ENCODE measurements around the gene GRIN2A.

GRIN2A gene

DNA sequence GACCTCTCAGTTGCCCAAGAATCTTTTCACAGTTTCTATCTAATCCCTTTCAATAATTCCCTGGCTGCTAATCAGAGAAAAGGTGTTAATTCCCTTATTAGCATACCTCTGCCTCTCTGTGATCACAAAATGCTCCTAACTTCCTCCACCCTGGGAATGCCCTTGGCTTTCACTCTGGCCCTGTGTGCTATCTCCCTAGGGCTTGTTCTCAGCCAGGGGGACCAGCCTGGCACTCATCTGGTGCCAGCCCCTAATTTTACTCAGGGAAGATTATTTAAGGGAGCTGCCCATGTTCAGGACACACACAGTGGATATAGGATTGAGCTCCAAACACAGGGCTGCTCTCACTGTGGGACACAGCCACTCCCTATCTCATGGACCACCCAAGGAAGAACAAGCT, 225.2 kb downstream of the GRIN2A start:
- DNase-seq: no peak

DNA sequence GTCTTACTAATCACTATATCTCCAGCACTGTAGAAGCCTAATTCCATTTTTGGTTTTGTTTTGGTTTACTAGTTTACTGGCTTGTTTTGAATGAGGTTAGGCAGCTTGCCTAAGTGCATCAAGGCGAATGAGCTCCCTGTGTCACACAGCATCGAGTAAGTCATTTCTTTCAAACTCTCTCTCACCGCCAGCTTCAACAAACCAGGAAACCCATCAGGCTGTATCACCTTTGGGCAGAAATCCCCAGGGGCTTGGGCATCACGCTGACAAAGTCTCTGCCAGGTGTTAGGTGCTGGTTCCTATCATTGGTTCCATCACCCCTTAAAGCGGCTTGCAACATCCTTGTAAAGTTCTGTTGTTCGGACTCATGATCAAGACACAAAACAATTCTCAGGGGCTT, 226.6 kb downstream of the GRIN2A start:
- no peak for DNase-seq

DNA sequence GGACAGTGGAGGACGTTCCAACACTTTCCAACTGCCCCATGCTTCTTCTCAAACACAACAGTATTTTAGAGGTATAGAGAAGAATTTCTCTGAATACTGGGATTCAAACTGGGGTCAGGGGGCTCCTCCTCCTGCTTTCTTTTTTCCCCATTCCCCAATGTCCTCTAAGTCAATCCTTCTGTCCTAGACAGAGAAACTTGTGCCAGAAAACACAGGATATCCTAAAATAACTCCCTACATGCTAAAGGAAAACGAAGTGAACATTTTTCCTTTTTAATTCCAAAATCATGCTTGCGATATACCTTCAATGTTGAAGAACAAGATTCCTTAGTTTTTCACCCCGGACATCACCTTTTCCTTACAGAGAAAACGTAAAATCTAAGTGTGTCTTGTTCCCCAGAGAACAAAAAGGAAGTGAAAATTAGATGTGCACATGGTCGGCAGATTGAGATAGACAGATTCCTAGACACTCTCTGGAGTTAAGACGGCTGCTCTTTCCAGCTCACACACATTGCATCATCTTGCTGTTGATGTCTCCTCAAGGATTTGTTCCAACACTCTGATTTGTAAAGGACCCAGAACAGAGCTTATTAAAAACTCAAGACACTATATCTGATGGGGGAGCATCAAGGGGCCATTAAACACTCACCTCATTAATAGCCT, 228.2 kb downstream of the GRIN2A start:
- no peak for DNase-seq

DNA sequence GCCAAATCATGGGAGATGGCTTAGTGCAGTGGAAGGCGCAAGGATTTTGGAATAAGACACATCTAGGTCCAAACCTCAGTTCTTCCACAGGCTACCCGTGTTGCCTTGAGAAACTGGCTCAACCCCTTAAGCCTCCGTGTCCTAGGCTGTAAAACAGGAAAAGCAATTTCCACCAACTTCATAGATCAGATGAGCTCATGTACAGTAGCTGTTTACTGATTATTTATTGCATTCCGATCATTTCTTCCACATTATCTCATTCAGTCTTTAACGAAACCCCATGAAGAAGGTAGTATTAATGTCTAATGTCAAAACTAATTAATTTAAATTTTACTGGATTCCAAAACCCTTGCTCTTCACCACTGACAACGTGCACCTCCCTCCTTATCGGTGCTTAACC, 231.6 kb downstream of the GRIN2A start:
- no peak for DNase-seq

DNA sequence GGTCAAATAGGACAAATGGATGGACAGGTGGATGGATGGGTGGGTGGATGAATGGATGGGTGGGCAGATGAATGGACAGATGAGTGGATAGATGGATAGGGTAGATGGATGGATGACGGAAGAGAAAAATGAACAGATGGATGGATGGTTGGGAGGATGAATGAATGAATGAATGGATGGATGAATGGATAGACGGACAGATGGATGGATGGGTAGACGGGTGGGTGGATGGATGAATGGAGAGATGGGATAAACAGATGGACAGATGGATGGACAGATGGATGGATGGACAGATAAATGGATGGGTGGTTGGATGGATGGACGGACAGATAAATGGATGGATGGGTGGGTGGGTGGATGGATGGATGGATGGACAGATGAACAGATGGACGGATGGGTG, 232.8 kb downstream of the GRIN2A start:
- DNase-seq: no peak

DNA sequence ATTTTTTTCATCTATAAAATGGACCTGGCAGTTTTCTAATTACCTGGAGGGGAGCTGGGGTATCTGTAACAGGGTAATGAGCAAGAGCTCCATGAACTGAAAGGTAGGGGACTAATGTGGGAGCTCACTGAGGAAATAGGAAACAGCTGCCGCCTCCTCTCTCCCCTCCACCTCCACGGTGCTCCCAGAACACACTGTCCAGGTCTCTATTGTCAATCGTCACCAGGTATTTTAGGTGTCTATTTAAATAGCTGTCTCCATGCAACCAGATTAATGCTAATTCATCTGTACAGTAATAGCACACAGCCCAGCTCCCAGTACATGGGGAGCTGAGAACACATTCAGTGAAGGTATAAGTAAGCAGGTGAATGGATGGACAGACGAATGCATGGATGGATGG, 233.3 kb downstream of the GRIN2A start:
- DNase-seq: no peak

DNA sequence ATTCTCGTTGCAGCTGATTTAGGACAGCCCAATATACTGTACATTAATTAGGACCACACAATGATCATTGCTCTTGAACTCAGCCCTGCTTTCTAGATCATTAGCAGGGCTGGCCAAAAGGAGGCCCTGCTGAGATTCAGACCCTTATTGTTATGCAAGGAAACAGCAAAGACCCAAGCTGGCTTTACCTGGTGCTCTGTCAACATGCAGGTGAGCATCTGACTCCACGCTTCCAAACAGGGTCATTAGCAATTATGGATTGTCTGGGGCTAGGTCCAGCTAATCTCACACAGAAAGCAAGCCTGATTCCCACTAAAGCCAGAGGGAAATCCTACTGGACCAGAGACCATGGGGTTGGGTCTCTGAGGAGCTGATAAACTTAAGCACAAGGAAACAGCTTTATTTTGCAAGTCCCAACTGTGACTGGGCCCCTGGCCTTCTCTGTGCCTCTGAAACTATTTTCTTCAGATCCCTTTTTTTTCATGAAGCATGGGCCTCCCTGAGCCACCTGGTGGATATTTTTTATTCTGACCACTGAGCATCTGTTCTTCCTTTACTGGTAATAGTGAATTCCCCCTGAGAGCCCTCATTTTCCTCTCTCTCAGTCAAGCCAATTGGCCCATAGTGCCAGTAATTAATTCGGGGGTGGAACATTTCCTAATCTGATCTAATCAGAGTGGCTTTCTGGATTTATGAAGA, 236.1 kb downstream of the GRIN2A start:
- DNase-seq: no peak

DNA sequence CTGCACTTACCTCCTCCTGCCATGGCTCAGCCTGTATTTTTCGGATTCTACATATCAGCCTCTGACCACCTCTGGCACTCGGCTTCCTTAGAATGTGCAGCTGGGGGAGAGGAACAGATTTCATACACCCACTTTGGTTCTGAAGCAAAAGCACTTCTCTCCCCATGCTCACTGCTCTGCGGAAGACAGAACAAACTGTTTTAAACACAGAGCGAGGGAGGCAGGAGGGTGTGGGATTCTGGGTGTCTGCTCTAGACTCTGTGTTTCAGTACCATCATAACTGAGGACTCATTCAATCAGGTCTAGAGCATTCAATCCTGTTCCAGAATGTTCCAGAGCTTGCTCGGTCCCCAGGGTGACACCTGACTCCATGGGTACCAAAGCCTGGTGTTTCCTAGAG, 239.1 kb downstream of the GRIN2A start:
- no peak for DNase-seq

DNA sequence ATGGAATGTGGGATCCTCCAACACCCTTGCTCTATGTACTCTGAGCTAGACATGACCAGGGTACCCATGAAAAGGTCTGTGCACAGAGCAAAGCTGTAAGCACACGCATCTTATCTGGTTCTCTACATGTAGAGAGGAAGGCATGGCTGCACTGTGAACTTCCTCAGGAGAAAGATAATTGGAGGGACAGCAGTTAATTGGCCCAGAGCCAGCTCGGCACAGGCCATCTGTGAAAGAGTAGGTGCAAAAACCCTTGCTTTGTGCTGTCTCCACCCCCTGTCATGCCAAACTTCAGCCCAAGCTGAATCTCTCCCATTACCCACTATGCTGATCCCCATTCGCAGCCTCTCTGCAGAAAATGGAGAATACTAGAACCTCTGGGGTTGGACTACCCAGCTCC, 241.0 kb downstream of the GRIN2A start:
- no peak for DNase-seq

DNA sequence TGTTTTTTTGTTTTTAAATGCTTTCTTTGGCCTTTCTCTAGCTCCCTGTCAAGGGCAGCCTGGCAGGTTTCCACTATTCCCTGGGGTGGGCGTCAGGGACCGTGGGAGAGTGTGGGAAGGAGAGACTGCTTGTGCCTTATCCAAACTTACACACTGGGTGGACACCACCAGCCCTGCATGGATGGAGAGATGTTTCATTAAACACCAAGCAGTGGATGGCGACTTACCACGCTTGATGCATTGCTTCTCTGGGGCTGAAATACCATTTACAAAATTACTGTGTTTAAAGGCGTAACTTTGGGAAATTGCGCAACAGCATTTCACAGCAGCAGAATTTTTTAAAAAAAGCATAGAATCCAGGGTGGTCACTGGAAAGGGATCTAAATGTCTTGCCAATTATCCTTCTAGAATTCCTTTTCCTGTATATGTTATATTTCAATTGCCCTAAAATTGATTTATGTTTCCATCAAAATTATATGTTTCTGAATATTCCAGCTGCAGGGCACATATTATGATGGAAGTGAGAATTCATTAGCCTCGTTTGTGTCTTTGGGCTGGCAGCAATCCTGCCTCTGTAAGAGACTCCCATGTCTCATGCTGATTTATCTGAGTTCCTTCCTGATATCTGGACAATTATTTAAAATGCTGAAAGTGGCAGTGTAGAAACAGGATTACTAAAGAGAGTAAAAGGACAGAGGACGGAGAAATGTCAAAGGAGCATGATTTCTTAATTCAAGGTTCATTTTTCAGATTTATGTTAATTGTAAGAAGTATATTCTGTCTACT, 247.3 kb downstream of the GRIN2A start:
- no peak for DNase-seq

DNA sequence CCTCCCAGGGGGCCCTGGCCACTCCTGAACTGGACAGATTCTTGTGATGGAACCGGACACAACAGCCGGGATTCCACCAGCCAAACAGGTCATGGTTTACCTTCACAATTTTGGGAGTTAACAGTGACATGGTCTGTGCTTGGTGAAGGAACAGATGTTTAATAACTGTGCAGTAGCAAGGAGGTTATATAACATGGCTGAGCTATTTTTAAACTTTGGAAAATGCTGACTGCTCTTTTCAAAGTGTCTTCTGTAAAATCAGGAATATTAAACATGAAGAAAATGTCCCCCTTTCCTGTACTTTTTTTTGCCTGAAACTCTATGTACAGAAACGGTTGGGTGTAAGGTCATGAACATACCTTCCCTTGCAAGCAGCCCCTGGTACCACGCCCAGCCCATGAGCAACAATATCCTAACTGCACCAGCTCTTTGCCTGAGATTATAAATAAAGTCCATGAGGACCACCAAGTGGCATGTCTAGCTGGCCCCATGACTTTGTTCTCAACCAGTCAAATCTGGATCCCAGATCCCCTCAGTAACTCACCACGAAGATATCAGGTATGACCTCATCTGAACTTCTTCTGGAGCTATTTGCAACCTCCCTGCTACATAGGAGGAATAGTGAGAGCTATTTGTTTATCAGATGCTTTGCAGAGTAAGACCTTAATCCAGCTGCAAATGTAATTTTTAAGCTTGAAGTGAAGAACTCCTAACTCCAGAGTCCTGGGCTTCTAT, 249.1 kb downstream of the GRIN2A start:
- DNase-seq: no peak

DNA sequence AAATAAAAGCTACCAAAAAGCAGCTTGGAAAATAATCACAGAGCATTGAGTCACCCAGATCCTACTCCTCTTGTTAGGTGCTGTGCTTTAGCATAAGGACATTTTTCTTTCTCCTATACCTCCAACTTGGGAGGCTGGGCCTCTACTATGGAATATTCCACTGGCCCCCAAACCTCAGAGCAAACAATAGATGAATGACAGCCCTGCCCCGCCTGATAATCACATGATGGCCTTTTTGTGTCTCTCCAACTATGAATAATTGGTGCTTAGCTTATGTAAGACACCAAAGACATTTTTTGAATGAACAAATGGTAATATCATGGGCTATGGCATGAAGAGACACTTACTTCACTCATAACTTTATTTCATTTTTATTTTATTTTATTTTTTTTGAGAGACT, 250.2 kb downstream of the GRIN2A start:
- no peak for DNase-seq

DNA sequence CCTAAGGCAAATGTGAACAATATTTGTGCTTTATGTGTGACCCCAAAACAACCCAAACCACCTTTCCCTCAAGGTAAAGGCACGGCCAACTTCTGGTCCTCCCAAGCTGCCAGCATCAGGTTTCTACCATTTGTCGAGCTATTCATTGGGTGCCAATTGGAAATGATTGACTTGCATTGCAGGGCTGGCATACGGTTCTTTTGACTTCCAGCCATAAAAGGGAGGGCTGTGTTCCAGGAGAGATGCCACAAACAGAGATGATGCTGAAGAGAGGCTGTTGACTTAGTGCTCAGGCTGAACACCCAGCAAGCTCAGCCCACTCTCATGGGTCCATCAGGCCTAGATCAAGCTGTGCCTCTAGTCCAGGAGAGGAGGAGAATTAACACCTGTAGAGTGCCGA, 252.4 kb downstream of the GRIN2A start:
- no peak for DNase-seq

DNA sequence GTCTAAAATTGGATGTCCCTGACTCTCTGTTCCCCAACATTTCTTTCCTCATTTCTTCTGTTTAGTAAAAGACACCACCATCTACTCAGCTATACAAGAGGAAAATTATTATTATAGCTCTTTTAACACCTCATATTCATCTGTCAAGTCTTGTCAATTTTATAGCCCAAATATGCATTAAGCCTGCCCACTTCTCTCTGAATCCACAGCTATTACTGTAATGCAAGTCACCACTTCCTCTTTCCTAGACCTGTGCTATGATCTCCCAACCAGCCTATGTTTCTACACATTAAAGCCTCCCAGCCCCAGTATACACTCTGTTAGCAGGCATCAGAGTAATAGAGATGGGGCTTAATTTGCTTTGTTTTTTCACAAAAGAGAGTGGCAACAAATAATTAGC, 252.9 kb downstream of the GRIN2A start:
- DNase-seq: no peak

DNA sequence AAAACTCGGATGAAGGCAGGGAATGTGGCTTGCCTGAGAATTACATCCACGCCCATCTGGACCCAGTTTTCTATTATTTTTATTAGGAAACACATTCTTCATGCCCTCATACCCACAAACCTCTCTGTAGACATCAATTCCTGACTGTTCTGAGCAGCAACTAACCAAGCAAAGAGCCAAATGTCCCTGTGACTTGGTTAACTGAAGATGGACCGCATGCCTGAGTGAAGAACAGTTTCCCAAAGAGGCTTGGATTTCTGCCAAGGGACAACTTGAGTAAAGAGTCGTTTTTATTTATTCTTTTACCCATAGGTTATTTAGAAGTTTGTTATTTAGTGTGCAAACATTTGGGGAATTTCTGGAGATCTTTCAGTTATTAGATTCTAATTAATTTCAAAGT, 259.8 kb downstream of the GRIN2A start:
- DNase-seq: no peak

DNA sequence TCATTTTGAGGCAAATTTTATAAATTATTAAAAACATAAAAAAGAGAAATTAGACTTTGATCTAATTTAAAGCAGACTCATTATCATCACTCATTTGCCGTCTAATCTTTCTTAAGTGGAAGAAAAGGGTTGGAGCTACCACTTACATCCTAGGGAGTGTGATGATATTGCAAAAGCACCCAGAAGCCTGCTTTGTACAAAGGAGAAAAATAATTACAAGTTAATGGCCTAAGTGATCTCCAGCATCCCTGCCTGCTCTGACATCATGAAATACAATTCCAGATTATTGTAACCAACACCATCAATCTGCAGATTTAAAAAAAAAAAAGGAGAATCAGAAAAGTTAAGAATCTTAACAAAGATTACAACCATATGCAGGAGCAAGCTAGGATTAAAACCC, 260.2 kb downstream of the GRIN2A start:
- DNase-seq: no peak

DNA sequence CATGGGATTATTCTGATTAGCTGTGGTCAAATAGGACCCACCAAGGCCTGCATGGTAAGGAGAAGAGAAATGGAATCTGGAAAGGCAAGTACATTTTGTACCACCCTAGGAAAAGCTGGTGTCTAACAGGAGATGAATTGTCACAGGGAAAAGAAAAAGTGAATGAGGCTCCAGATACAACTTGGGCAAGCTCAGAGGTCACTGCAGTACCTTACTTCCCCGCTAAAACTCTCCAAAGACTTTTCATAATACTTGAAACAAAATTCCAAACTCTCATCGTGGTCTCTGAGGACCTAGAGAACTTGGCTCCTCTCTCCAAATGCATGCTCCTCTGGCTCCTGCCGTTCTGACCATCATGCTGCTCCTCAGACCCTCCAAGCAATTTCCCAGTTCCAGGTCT, 262.8 kb downstream of the GRIN2A start:
- no peak for DNase-seq

DNA sequence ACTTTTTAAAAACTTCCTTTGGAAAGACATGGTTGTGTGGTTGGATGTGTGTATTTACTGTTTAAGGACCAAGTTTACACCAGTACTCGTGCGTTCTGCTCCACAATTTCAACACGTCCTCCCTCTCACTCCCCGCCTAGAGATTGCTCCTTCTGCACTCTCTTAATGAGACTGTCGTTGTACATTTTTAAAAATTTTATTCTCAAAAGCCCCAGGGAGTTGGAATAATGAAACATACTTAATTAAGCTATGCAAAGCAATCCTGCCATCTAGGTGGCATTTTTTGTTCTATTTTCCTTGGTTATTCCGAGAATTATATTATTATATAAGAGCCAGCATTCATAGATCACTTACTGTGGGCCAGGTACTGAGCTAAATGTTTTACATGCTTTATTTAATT, 264.5 kb downstream of the GRIN2A start:
- DNase-seq: no peak

DNA sequence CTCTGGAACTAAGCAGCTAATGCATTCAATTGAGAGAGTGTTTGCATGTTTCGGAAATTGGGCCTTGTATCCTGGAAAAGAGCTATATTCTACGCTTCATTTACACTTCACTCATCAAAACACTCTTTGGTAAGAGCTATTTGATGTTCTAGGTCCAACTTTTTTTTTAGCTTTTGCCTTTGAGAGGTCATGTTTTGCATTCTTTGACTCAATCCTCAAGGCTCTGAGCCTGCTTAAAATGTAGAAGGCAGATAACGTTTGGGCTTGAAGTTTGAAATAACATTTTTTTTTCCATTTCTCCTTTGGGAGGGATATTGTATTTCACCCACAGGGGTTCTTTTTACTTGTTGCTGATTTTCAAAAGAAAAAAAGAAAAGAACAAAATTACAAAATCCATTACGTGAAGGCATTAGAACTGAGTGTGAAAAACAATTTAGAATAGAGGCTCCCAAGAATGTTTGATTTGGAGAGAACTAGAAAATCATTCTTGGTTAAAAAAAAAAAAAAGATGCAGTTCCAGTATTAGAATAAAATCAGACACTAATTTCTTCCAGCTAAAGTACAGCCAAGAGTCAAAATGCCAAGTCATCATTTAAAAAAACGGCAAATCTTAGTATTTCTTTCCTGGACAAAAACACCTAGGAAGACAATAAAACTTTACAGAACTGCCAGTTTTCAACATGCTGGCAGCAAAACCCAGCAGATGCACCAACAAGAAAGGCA, 268.5 kb downstream of the GRIN2A start:
- no peak for DNase-seq

DNA sequence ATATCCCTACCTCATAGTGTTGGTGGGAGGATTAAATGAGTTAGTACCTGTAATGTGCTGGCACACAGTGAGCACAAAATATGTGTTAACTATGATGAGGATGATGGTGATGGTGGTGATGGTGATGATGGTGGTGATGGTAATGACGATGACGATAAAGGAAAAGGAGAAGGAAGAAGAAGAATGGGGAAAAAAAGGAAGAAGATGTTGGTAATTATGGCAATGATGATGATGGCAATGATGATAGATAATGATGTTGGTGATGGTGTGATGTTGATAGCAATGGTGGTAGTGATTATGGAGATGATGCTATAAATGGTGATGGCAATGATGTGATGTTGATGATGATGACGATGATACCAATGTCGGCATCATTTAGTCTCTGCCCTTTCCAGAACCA, 270.2 kb downstream of the GRIN2A start:
- no peak for DNase-seq

DNA sequence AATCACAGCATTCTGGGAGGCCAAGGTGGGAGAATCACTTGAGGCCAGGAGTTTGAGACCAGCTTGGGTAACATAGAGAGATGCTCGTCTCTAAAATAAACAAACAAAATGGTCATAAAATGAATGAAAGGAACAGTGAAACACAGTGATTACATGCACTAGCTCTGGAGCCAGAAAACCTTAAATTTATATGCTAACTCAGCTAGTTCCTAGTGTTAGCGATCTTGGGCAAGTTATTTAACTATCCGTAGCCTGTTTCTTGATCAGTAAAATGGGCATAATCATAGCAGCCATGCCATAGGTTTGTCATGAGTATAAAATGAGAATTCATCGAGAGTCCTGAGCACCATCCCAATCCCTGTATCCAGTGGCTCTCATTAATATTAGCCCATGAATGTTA, 271.0 kb downstream of the GRIN2A start:
- DNase-seq: no peak

DNA sequence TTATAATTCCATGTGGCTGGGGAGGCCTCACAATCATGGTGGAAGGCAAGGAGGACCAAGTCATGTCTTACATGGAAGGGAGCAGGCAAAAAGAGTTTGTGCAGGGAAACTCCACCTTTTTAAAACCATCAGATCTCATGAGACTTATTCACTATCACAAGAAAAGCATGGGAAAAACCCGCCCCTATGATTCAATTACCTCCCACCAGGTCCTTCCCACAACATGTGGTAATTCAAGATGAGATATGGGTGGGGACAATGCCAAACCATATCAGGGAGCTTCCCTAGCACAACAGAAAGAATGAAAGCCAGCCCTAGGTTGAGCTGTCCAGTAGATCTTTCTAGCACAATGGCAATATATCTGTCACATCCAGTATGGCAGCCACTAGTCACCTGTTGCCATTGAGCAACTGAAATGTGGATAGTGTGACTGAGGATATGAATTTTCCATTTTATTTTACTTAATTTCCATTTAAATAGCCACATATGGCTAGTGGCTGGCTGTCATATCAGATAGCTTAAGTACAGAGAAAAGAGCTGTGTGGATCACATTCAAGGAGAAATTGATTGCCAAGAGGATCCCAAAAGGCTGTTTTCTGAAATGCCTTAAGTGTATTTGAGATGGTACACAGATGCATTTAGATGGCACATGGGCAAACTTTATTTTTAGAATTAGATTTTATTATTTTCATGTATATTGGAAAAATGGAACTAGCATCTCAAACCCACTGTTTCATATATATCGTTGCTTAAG, 273.0 kb downstream of the GRIN2A start:
- DNase-seq: no peak
